HL-60 (cell line): ENCODE data around the gene YIF1A.

Experiments used
- DNase-seq, 2 experiments: peaks; one replicate each; pipeline ENCODE4 v3.0.0-alpha.2; 2010 to 2020; ENCODE audit warnings: low read depth in 1 of 2, low spot score in 1 of 2
- H3K27ac ChIP-seq: fragments of 250-450 bp; sonication (Bioruptor Pico); replicated peaks from 2 replicates; pipeline ENCODE4 v1.5.1; 2020; ENCODE audit warnings: mild to moderate bottlenecking, moderate library complexity
- H3K27me3 ChIP-seq: fragments of 250-450 bp; sonication (Bioruptor Pico); 2 replicates; pipeline ENCODE4 v1.5.1; 2021; ENCODE audit warnings: mild to moderate bottlenecking, moderate library complexity; ENCODE audit not compliant: insufficient read depth, poor library complexity, severe bottlenecking
- H3K4me3 ChIP-seq: replicated peaks from 2 replicates; pipeline ENCODE4 v1.5.1; 2011; ENCODE audit warnings: mild to moderate bottlenecking, control low read depth, low read length; ENCODE audit not compliant: insufficient read depth
- GABPA ChIP-seq: IDR thresholded peaks from 2 replicates; pipeline ENCODE4 v1.6.1; 2012; ENCODE audit warnings: low read depth
- POLR2AphosphoS5 ChIP-seq: IDR thresholded peaks from 2 replicates; pipeline ENCODE4 v1.6.1; 2012; ENCODE audit warnings: low read depth
- SPI1 ChIP-seq: IDR thresholded peaks from 2 replicates; pipeline ENCODE4 v1.6.1; 2012; ENCODE audit warnings: low read depth, mild to moderate bottlenecking, borderline replicate concordance
- TF ChIP-seq, protein P1 (sequence below): IDR thresholded peaks from one replicate; pipeline ENCODE4 v1.5.1; 2011; ENCODE audit warnings: low read length, control low read depth, inconsistent platforms; ENCODE audit not compliant: insufficient read depth
- TF ChIP-seq, protein P2 (sequence below): IDR thresholded peaks from 2 replicates; pipeline ENCODE4 v1.6.1; 2012; ENCODE audit warnings: low read depth; ENCODE audit not compliant: insufficient replicate concordance

Gene YIF1A

DNA sequence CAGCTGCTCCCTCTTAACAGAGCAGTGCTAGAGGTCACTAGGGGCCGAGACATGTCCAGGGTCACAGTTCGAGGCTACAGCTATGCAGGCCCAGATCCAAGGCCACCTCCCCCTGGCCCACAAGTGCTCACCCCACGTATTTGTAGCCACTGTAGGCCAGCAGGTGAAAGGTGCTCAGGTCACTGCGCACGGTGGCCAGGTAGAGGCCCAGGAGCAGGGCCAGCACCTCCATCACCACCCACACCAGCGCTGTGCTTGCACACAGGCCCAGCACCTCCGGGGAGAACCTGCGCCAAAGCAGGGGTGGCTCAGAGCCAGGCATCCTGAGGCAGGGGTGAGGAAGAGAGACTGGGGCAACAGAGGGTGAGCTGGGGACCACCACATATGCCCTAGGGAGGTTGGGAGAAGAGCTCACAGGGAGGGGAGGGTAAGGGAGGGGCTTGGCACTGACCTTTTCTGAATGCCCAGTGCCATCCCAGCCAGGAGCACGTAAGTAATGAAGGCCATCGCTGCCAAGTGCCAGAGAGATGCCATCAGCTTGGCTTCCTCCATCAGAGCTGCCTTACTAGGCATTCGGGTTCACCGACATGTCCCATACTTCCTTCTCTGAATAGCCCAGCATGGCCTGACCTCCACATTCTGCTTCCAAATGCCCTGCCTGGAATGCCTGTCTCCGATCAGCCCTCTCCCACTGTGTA is 3.5 kb downstream of the YIF1A start:
- Histone ChIP-seq H3K27ac (no peak overlapping the region), H3K27me3 (no peaks in the 10 kb centered on the region), H3K4me3 (no peak overlapping the region)
- TF ChIP-seq POLR2AphosphoS5 (no peak), SPI1 (no peak), GABPA (no peak)
- TF ChIP-seq, protein P1, sequence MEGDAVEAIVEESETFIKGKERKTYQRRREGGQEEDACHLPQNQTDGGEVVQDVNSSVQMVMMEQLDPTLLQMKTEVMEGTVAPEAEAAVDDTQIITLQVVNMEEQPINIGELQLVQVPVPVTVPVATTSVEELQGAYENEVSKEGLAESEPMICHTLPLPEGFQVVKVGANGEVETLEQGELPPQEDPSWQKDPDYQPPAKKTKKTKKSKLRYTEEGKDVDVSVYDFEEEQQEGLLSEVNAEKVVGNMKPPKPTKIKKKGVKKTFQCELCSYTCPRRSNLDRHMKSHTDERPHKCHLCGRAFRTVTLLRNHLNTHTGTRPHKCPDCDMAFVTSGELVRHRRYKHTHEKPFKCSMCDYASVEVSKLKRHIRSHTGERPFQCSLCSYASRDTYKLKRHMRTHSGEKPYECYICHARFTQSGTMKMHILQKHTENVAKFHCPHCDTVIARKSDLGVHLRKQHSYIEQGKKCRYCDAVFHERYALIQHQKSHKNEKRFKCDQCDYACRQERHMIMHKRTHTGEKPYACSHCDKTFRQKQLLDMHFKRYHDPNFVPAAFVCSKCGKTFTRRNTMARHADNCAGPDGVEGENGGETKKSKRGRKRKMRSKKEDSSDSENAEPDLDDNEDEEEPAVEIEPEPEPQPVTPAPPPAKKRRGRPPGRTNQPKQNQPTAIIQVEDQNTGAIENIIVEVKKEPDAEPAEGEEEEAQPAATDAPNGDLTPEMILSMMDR = no peak
- TF ChIP-seq, protein P2, sequence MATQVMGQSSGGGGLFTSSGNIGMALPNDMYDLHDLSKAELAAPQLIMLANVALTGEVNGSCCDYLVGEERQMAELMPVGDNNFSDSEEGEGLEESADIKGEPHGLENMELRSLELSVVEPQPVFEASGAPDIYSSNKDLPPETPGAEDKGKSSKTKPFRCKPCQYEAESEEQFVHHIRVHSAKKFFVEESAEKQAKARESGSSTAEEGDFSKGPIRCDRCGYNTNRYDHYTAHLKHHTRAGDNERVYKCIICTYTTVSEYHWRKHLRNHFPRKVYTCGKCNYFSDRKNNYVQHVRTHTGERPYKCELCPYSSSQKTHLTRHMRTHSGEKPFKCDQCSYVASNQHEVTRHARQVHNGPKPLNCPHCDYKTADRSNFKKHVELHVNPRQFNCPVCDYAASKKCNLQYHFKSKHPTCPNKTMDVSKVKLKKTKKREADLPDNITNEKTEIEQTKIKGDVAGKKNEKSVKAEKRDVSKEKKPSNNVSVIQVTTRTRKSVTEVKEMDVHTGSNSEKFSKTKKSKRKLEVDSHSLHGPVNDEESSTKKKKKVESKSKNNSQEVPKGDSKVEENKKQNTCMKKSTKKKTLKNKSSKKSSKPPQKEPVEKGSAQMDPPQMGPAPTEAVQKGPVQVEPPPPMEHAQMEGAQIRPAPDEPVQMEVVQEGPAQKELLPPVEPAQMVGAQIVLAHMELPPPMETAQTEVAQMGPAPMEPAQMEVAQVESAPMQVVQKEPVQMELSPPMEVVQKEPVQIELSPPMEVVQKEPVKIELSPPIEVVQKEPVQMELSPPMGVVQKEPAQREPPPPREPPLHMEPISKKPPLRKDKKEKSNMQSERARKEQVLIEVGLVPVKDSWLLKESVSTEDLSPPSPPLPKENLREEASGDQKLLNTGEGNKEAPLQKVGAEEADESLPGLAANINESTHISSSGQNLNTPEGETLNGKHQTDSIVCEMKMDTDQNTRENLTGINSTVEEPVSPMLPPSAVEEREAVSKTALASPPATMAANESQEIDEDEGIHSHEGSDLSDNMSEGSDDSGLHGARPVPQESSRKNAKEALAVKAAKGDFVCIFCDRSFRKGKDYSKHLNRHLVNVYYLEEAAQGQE = no peak
- no peak for DNase-seq

DNA sequence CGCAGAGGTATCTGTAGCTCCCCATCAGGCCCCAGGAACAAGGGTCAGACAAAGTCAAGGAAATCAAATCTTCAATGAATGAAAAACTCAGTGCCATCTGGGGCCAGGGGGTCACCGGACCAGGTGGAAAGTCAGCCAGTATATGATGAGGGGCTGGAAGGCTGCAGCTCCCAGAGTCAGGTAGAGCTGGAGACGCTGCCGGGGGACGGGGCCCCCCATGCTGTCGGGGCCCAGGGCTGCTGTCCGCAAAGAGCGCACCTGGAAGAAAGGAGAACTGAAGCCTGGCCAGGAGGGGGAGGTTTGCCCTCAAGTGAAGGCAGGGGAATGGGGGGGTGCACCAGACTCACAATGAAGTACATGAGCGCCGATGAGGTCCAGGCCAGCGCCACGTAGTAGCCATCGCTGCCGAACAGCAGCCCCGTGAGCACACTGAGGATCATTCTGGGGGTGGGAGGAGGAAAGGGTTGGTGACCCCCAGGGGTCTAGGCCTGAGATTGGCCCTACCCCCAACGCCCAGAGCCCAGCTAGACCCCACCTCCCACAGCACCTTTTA is 4.3 kb downstream of the YIF1A start:
- DNase-seq = no peak
- Histone ChIP-seq H3K4me3 (no peak overlapping the region), H3K27me3 (no peaks in the 10 kb centered on the region), H3K27ac (no peak overlapping the region)
- TF ChIP-seq SPI1 (no peak), POLR2AphosphoS5 (no peak), GABPA (no peak)
- TF ChIP-seq, protein P2 = no peak
- TF ChIP-seq, protein P1 = no peak

DNA sequence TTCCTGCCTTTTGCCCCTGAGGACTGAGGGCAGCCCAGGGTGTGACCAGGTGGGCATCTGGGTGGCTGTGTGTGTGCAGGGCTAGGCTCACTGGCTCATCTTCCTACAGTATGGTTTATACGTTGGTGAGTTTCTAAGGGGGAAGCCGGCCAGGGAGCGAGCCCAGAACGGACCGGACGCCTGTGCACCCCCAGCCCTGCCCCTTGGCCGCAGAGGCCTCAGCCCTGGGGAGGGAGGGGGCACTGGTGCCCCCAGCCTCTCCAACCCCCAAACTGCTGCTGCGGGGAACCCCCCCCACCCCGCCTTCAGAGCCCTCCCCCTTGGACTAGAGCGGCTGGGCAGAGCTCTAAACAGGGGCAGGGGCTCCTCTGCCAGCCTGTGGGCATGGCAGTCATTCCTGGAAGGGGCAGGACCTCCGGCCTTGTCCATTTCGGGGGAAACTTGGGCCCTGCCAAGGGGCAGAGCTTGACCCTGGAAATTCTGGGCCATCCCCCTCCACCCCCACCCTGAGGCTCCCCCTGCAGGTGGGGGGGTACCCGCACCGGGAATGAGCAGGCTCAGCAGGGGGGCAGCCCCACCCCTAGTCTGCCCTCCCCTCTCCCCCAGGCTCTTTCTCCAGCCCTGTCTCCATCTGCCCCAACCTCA is 5.4 kb downstream of the YIF1A start:
- no peak overlapping the region for H3K27ac ChIP-seq

More for the DNA sequence above, 5.4 kb downstream of the YIF1A start:
- Histone ChIP-seq H3K27me3 (no peaks in the 10 kb centered on the region), H3K4me3 (no peak overlapping the region)
- no peak for TF ChIP-seq POLR2AphosphoS5
- TF ChIP-seq GABPA = no peak
- TF ChIP-seq, protein P1 = no peak
- TF ChIP-seq, protein P2 = no peak
- TF ChIP-seq SPI1 = no peak
- DNase-seq = no peak
